SK-N-SH treated with all-trans-retinoic acid at 6 μM for 48 hours (cell line): ENCODE results near the gene TRABD2A.

Experiments
- ATAC-seq: fragments of 200-7000 bp; cut with Tn5 transposase; 3 replicates; pipeline ENCODE4 v1.9.1; 2020; ENCODE audit warnings: mild to moderate bottlenecking, moderate library complexity
- ARNTL ChIP-seq: fragments of 450-650 bp; formaldehyde crosslinking; IDR thresholded peaks from 2 replicates; pipeline ENCODE4 v1.5.0; 2020; ENCODE audit warnings: low read depth, mild to moderate bottlenecking, moderate library complexity, borderline replicate concordance
- BACH2 ChIP-seq: fragments of 250-450 bp; sonication (Bioruptor Pico); IDR thresholded peaks from 2 replicates; pipeline ENCODE4 v1.9.0; 2021; ENCODE audit warnings: mild to moderate bottlenecking, borderline replicate concordance
- ESRRG ChIP-seq: fragments of 250-450 bp; sonication (Bioruptor Pico); IDR thresholded peaks from 2 replicates; pipeline ENCODE4 v1.6.1; 2021; ENCODE audit warnings: mild to moderate bottlenecking
- OSR1 ChIP-seq: fragments of 250-450 bp; sonication (Bioruptor Pico); IDR thresholded peaks from 2 replicates; pipeline ENCODE4 v1.8.0; 2022; ENCODE audit warnings: moderate library complexity, mild to moderate bottlenecking, inconsistent platforms
- PPARA ChIP-seq: fragments of 250-450 bp; sonication (Bioruptor Pico); IDR thresholded peaks from 2 replicates; pipeline ENCODE4 v1.5.0; 2020; ENCODE audit warnings: mild to moderate bottlenecking, borderline replicate concordance
- RARB ChIP-seq: fragments of 250-450 bp; sonication (Bioruptor Pico); IDR thresholded peaks from 2 replicates; pipeline ENCODE4 v1.8.0; 2021; ENCODE audit warnings: mild to moderate bottlenecking, moderate library complexity
- TCF4 ChIP-seq: fragments of 250-450 bp; sonication (Bioruptor Pico); IDR thresholded peaks from 2 replicates; pipeline ENCODE4 v1.8.0; 2021; ENCODE audit warnings: mild to moderate bottlenecking, moderate library complexity, borderline replicate concordance
- ZC3H10 ChIP-seq: fragments of 250-450 bp; sonication (Bioruptor Pico); IDR thresholded peaks from 2 replicates; pipeline ENCODE4 v1.5.1; 2021; ENCODE audit warnings: mild to moderate bottlenecking, moderate library complexity
- ZFP3 ChIP-seq: fragments of 250-450 bp; sonication (Bioruptor Pico); IDR thresholded peaks from 2 replicates; pipeline ENCODE4 v1.5.0; 2020; ENCODE audit warnings: mild to moderate bottlenecking, moderate library complexity
- ZNF565 ChIP-seq: fragments of 450-650 bp; formaldehyde crosslinking; conservative IDR thresholded peaks from 2 replicates; pipeline ENCODE4 v1.5.0; 2020; ENCODE audit warnings: low read depth, mild to moderate bottlenecking, moderate library complexity
- ZNF70 ChIP-seq: fragments of 450-650 bp; formaldehyde crosslinking; IDR thresholded peaks from 2 replicates; pipeline ENCODE4 v1.5.0; 2020; ENCODE audit warnings: mild to moderate bottlenecking, moderate library complexity
- ZNF8 ChIP-seq: fragments of 450-650 bp; formaldehyde crosslinking; IDR thresholded peaks from 2 replicates; pipeline ENCODE4 v1.5.0; 2020; ENCODE audit warnings: mild to moderate bottlenecking, moderate library complexity
- TF ChIP-seq, protein P1 (sequence below): fragments of 250-450 bp; sonication (Bioruptor Pico); IDR thresholded peaks from 2 replicates; pipeline ENCODE4 v1.5.0; 2020; ENCODE audit warnings: mild to moderate bottlenecking, moderate library complexity
- TF ChIP-seq, protein P2 (sequence below): fragments of 250-450 bp; sonication (Bioruptor Pico); IDR thresholded peaks from 2 replicates; pipeline ENCODE4 v1.5.1; 2020; ENCODE audit warnings: low read depth, mild to moderate bottlenecking, moderate library complexity
- TF ChIP-seq, protein P3 (sequence below): fragments of 250-450 bp; sonication (Bioruptor Pico); IDR thresholded peaks from 2 replicates; pipeline ENCODE4 v1.8.0; 2020; ENCODE audit warnings: mild to moderate bottlenecking, moderate library complexity, borderline replicate concordance
- TF ChIP-seq, protein P4 (sequence below): fragments of 250-450 bp; sonication (Bioruptor Pico); IDR thresholded peaks from 2 replicates; pipeline ENCODE4 v1.8.0; 2021; ENCODE audit warnings: low read depth, mild to moderate bottlenecking, moderate library complexity, borderline replicate concordance

The TRABD2A gene

DNA sequence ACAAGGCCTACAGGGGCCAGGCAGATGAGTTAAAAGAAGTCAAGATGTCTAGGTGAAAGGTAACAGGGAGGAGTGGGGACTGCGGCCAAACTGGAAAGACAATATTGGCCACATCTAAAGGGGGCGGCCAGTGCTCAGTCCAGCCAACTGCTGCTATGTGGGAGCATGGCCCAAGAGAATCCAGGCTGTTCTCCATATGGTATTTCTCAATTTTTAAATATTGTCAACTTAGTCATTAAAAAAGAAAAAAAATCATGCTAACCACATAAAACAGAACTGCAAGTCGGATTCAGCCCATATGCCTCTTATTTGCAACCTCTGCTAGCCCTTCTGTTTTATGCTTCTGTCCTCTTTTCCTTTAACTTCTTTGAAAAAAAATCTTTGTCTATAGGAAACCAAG is 14.8 kb downstream of the TRABD2A start:
- TF ChIP-seq ZFP3 (CRISPR knock-in tag) (no peak), ZNF8 (CRISPR knock-in tag) (no peak), OSR1 (no peak), RARB (no peak)
- TF ChIP-seq, protein P1, sequence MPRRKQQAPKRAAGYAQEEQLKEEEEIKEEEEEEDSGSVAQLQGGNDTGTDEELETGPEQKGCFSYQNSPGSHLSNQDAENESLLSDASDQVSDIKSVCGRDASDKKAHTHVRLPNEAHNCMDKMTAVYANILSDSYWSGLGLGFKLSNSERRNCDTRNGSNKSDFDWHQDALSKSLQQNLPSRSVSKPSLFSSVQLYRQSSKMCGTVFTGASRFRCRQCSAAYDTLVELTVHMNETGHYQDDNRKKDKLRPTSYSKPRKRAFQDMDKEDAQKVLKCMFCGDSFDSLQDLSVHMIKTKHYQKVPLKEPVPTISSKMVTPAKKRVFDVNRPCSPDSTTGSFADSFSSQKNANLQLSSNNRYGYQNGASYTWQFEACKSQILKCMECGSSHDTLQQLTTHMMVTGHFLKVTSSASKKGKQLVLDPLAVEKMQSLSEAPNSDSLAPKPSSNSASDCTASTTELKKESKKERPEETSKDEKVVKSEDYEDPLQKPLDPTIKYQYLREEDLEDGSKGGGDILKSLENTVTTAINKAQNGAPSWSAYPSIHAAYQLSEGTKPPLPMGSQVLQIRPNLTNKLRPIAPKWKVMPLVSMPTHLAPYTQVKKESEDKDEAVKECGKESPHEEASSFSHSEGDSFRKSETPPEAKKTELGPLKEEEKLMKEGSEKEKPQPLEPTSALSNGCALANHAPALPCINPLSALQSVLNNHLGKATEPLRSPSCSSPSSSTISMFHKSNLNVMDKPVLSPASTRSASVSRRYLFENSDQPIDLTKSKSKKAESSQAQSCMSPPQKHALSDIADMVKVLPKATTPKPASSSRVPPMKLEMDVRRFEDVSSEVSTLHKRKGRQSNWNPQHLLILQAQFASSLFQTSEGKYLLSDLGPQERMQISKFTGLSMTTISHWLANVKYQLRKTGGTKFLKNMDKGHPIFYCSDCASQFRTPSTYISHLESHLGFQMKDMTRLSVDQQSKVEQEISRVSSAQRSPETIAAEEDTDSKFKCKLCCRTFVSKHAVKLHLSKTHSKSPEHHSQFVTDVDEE (CRISPR knock-in tag) = no peak
- TF ChIP-seq, all 23 proteins: peak for 0
- no peak for ATAC-seq

DNA sequence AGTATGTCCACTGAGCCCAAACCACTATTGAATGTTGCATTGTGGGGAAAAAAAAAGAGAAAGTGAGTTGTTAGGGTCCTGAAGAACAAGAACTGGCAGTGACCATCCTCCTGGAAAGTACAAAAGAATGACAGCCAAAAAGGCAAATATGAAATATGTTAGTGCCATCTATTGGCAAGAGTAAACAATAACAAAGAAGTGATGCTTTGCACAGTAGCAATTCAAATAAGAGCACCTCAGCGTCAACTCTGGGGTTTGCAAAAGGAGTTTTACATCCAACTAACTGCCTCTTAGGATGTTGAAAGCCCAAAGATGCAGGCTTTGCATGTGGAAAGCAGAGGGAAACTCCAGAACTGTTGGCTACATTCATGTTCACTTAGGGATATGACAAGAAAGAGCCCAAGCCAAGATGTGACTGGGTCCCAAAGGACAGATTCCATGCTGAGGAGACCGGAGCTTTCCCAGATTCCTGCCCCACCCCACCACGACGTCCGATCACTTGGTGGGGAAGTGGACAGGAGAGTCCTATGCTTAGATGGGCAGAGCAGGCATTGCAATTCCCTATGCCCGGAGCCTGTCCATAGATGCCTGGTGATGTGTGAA is 15.6 kb downstream of the TRABD2A start:
- peak; percentile 76 for ATAC-seq
- TF ChIP-seq, protein P2, sequence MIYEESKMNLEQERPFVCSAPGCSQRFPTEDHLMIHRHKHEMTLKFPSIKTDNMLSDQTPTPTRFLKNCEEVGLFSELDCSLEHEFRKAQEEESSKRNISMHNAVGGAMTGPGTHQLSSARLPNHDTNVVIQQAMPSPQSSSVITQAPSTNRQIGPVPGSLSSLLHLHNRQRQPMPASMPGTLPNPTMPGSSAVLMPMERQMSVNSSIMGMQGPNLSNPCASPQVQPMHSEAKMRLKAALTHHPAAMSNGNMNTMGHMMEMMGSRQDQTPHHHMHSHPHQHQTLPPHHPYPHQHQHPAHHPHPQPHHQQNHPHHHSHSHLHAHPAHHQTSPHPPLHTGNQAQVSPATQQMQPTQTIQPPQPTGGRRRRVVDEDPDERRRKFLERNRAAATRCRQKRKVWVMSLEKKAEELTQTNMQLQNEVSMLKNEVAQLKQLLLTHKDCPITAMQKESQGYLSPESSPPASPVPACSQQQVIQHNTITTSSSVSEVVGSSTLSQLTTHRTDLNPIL (CRISPR knock-in tag) = no peak

DNA sequence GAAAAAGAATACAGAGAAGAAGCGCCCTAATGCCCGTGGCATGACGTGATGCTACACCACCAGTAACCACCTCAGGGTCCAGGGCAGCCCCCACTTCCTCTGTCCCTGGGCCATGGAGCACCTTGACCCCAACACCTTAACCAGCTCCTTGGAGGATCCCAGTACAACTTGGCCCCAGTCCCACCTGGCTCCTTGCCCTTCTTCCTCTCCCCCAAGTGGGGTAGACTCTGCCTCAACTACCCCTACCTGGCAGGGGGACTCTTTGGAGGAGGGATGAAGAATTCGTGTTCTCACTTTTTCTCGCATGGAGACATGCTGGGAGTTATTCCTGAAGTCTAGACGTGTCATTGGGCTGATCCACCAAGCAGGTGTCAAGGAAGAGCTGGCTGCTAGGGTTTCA is 18.9 kb downstream of the TRABD2A start:
- TF ChIP-seq ZNF8 (CRISPR knock-in tag) = no peak
- no peak for TF ChIP-seq ZNF565 (CRISPR knock-in tag)
- TF ChIP-seq, protein P3, sequence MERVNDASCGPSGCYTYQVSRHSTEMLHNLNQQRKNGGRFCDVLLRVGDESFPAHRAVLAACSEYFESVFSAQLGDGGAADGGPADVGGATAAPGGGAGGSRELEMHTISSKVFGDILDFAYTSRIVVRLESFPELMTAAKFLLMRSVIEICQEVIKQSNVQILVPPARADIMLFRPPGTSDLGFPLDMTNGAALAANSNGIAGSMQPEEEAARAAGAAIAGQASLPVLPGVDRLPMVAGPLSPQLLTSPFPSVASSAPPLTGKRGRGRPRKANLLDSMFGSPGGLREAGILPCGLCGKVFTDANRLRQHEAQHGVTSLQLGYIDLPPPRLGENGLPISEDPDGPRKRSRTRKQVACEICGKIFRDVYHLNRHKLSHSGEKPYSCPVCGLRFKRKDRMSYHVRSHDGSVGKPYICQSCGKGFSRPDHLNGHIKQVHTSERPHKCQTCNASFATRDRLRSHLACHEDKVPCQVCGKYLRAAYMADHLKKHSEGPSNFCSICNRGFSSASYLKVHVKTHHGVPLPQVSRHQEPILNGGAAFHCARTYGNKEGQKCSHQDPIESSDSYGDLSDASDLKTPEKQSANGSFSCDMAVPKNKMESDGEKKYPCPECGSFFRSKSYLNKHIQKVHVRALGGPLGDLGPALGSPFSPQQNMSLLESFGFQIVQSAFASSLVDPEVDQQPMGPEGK (CRISPR knock-in tag) = no peak
- TF ChIP-seq ESRRG = no peak
- no peak for TF ChIP-seq ZC3H10
- no peak for TF ChIP-seq ZFP3 (CRISPR knock-in tag)
- TF ChIP-seq BACH2 = no peak
- TF ChIP-seq, protein P4, sequence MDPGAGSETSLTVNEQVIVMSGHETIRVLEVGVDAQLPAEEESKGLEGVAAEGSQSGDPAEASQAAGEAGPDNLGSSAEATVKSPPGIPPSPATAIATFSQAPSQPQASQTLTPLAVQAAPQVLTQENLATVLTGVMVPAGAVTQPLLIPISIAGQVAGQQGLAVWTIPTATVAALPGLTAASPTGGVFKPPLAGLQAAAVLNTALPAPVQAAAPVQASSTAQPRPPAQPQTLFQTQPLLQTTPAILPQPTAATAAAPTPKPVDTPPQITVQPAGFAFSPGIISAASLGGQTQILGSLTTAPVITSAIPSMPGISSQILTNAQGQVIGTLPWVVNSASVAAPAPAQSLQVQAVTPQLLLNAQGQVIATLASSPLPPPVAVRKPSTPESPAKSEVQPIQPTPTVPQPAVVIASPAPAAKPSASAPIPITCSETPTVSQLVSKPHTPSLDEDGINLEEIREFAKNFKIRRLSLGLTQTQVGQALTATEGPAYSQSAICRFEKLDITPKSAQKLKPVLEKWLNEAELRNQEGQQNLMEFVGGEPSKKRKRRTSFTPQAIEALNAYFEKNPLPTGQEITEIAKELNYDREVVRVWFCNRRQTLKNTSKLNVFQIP (CRISPR knock-in tag) = no peak
- TF ChIP-seq, protein P2 (CRISPR knock-in tag) = no peak
- no peak for TF ChIP-seq TCF4
- no peak for TF ChIP-seq ZNF70
- TF ChIP-seq ARNTL (CRISPR knock-in tag) = no peak
- TF ChIP-seq, protein P1 (CRISPR knock-in tag) = no peak
- TF ChIP-seq PPARA (CRISPR knock-in tag) = no peak
- ATAC-seq = no peak
